CD4-positive, alpha-beta T cell treated with Interleukin-21 for 1 hour (primary cell): ENCODE results near the gene MRPS10.

Experiments used
- DNase-seq: peaks from one replicate; pipeline ENCODE4 v3.0.0-alpha.2; 2020

MRPS10 gene

DNA sequence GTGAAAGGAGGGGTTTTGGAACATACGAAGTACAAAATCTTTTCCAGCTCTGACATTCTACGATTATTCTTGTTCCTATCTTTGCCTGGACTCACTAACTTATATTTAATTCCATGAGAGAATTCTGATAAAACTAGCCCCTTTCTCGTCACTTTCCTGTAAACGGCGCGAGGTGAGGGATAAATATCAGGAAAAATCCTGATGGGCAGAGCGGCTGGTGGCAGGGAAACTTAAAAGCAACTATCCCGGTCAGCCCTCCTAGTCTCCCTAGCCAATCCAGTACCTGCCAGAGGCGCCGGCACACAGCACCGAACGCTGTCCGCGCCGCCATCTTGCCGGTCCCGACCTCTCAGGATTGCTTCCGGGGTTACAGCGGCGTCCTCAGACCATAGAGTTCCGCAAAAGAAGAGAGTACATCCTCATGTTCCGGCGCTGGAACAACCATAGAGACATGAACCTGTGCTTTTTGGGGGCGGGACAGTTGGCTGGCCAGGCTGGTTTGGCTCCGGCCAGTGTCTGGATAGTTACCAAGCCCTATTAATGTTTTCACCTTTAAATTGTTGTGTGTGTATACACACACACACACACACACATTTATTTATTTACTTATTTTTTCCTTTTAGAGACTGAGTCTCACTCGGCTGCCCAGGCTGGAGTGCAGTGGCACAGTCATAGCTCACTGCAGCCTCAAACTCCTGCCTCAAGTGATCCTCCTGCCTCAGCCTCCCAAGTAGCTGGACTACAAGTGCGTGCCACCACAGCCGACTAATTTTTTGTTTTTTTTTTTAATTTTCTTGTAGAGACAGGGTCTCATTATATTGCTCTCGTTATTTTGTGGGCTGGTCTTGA, at the start of gene MRPS10:
MRPS10 (minus strand) TSS at position 343 of the 849 bp plus-strand sequence; CDS start at position 331, 12 bp downstream.
- peak; percentile 94 for DNase-seq

- DNase-seq = no peak
Measured at GRCh38 chr6:42266538-42266937, 48.9 kb upstream of the MRPS10 start.

GRCh38 chr6:42264852-42265390, 47.3 kb upstream of the MRPS10 start:
- no peak for DNase-seq

DNA sequence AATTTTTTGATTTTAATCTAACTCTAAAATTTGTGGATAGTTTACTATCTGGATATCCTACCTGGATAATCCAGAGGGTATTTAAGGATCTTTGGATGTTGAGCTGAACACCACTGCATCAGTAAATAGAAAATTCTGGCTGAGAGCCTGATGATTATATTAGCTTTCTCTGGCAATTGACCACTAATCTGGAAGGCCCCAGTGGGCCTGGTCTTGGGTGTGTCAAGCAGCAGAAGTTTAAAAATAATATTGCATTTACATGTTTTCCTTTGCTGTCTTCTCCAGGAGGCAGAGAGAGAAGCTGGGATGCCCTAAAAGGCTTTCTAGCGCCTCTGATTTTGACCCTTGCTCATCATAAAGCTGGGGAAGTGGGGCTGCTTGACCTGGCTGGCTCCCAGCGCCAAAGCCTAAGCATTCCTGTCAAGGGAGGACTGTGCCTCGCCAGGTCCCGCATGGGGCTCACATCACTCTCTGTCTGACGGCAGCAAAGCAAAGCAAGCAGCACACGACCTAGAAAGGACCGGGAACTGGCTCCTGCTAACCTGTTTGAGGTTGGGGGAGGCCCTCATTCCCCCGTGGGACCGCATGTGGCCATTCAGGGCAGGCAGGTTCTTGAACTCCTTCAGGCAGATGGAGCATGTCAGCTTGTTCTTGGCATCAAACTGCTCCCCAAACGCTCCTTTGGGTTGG, 46.6 kb upstream of the MRPS10 start:
- no peak for DNase-seq

GRCh38 chr6:42263165-42263728, 45.6 kb upstream of the MRPS10 start:
- DNase-seq = no peak

DNA sequence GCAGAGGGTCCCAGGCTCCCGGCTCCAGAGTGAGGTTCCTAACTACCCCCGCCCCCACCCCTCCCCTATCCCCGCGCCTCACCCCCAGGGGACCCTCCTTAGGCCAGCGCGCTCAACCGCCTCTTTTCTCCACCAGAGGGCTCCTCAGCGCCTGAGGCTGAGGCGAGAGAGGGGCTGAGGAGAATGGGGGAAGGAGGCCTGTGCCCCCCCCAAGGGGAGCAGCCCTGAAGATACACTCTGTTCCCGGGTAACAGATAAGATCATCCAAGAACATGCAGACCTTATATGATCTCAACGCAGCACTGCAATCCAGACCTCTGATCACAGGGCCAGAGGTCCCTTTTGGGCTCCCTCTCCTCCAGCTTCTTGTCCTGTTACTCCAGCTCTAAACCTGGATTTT, 43.3 kb upstream of the MRPS10 start:
- peak; percentile 32 for DNase-seq

- DNase-seq = no peak
Measured at GRCh38 chr6:42260396-42260888, 42.8 kb upstream of the MRPS10 start.

DNA sequence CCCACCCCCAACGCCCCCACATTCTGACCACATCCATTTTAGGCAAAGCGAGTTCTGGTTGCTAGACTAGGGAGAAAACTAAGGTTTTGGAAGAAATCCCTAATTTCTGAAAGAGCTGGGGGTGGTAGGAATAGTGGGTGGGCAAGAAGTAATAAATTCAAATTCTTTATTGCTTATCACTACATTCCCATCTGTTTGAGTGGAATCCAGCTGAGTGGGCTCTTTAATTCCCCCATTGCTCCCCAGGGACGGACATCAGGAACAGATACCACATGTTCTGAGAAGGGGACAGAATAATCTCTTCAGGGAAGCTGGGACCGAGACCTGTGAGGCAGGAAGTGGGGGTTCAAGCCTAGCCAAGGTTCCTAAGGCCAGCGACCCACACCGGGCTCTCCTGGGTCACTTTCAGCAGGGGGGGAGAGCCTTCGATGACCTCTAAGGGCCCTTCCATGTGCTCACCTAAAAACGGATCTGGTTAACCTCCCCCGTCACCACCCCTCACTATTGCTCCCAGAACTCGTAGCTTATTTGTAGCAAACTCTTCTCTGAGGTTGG, 42.3 kb upstream of the MRPS10 start:
- no peak for DNase-seq

- no peak for DNase-seq
Measured at GRCh38 chr6:42259286-42259685, 41.6 kb upstream of the MRPS10 start.

- no peak for DNase-seq
Measured at GRCh38 chr6:42257614-42258013, 40.0 kb upstream of the MRPS10 start.

GRCh38 chr6:42257063-42257462, 39.4 kb upstream of the MRPS10 start:
- no peak for DNase-seq

DNA sequence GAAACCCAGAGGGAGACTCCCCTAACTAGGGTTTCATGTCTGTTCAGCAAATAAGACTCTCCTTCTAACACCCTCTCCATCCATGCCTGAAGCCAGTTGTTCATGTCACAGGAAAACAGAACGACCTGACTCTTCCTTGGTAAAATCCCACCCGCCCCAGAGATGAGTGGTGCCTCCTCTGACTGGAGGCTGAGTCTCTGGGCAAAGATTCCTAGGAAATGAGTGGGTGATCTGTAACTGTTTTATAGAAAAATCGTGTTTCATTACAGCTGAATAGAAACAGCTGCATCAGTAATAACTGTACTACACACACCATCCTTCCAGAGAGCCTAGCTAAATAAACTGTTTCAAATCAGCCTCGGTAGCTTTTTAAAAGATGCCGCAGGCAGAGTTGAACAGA, 37.4 kb upstream of the MRPS10 start:
- DNase-seq = no peak

DNA sequence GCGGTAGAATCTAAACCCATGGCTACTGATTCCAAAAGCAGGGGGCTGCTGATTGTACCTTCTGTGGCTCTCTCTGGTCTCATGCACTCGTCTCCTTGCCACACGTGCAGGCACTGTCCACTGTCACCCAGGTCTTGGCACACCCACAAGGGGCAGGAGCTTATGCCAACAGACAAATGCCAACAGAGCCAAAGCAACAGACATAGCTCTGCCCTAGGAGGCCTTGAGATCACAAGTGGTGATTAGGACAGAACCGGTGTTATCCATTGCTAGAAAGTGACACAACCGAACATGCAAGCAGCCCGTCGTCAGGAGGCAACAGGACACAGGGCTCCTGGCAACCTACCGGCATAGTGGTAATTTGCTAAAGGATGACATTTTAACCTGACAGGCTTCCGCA, 36.8 kb upstream of the MRPS10 start:
- DNase-seq = no peak

DNA sequence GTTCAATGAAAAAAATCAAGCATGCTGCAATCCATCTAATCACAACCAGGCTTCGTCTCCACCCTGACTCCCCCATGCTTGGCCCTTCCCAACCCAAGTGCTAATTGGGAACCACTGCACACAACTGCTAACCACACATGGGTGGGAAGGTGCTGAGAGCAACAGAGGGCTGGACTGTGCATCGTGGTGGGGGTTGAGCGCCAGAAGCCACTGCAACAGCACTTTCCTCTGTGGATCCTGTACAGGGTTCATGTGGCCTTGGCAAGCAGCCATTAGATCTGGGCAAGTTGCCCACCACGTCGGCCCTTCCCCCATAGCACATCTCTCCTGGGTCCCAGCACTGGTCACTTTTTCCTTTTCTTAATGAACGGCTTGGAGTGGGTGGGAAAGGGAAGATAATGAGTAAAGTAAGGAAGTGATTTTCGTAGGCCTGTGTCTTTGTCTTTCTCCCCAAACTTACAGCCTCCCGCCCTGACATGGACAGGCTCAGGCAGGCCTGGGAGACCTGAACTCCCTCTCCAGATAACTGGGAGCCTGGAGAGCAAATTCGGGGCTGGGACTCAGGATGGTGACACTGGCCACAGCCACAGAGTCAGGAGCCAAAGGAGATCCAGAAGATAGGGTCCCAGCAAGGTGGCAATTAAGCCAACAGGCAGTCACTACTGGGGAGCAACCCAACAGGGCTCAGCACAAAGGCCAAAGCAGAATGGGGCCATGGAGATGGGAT, 34.4 kb upstream of the MRPS10 start:
- no peak for DNase-seq

DNA sequence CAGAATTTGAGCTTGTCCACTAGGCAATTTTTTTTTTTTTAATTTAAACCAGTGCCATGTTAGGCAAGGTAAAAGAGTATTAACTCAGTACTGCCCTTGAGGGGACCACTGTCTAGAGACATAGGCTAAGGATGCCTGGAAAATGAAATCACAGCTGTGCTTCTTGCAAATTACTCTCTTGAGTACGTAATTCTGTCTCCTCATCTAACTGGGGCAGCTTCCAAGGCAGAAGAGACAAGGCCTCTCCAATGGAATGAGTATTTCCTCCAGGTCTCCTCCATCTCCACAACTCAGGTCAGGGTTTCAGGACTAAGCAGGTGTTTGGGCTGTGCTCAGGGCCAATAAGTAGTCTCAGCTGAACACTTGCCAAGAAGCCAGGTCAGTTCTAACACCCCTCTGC, 33.8 kb upstream of the MRPS10 start:
- DNase-seq = no peak

DNA sequence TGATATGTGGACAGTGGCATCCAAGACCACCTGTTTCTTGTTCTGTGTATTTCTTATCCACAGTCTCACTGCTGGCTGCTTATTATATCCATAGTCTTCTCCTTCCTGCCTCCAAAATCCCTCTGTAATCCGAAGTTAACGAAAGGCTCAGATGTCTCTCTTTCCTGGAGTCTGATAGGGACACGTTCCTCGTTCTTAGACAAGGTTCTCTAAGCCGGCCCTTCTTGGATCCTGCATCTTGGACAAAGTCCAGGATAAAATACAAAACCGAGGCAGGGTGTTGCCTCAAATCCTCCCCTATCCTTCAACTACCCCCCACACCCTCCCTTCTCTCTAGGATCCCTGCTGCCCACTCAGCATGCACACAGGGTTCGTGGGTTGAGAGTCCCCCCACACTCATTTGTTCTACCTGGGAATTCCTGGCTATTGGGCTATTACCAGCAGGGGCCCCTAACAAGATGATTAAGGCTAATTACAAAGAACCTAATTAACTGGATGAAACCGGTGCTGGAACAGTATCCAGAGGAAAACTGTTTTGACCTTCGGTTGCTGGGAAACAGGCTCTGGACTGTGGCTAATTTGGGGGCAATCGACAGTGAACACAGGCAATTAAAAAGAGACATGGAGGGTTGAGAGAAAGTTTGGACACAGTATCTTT, 32.7 kb upstream of the MRPS10 start:
- DNase-seq = no peak

- no peak for DNase-seq
Measured at GRCh38 chr6:42249279-42249678, 31.6 kb upstream of the MRPS10 start.

GRCh38 chr6:42243046-42243445, 25.4 kb upstream of the MRPS10 start:
- DNase-seq = no peak

- no peak for DNase-seq
Measured at GRCh38 chr6:42241915-42242314, 24.3 kb upstream of the MRPS10 start.

DNA sequence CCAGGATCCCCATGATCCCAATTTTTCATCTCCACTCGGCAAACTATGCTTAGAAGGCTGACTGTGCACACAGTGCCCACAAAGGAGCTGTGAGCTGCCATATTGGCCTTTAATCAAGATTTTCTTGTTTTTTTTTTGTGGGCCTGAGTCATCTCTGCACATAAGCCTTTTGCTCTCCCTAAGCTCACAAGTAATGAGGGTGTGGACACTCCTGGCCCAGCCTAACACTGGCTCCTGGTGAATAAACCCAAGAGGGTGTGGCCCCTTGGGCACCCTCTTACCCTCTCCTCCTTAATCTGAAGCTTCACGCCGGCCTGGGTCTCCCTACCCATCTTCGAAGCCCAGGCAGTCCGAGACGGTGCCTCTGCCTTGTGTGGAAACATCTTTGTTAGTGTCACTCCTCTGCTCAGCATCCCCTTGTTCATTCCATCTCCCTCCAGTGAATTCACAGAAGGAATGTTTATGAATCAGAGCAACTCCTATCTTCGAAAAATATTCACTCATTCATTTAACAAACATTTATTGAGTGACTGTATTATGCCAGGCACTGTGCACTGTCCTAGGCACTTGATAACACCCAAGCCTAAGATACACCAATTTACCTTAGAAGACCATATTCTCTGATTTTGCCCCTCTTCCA, 22.2 kb upstream of the MRPS10 start:
- DNase-seq = no peak

GRCh38 chr6:42239333-42239732, 21.7 kb upstream of the MRPS10 start:
- DNase-seq = no peak
